Activated CD8-positive, alpha-beta T cell treated with anti-CD3 and anti-CD28 coated beads for 36 hours (primary cell): ENCODE measurements around the gene FAR1. TPM values are rescaled to one million over a fixed set of nuclear protein-coding genes. Genes with fewer than 3 reads are reported as not detected.

ENCODE experiments used
- ATAC-seq: fragments of 200-7000 bp; cut with Tn5 transposase; one replicate; pipeline ENCODE4 v1.10.0; 2021; ENCODE audit warnings: mild to moderate bottlenecking, moderate library complexity
- CTCF ChIA-PET: fragments of 350-600 bp; sonication (Branson Sonifier 250); formaldehyde crosslinking; loops from one replicate; lab custom pipeline; 2021; ENCODE audit warnings: antibody characterized with exemption; lab: Charles Lee
- POLR2A ChIA-PET: fragments of 350-600 bp; sonication (Branson Sonifier 250); formaldehyde crosslinking; loops from one replicate; lab custom pipeline; 2021; ENCODE audit warnings: antibody characterized with exemption; lab: Charles Lee
- DNase-seq: peaks from one replicate; pipeline ENCODE4 v3.0.0-alpha.2; 2020
- H3K27ac Mint-ChIP-seq: one replicate; pipeline ENCODE4 v1.8.0; 2021; ENCODE audit warnings: mild to moderate bottlenecking, mixed read lengths
- H3K27me3 Mint-ChIP-seq: one replicate; pipeline ENCODE4 v1.8.0; 2021; ENCODE audit warnings: mixed read lengths
- H3K36me3 Mint-ChIP-seq: one replicate; pipeline ENCODE4 v1.8.0; 2021; ENCODE audit warnings: low read depth, mixed read lengths
- H3K4me1 Mint-ChIP-seq: one replicate; pipeline ENCODE4 v1.8.0; 2021; ENCODE audit warnings: low read depth, mixed read lengths
- H3K4me3 Mint-ChIP-seq: one replicate; pipeline ENCODE4 v1.8.0; 2021; ENCODE audit warnings: mild to moderate bottlenecking, moderate library complexity, mixed read lengths
- H3K9me3 Mint-ChIP-seq: one replicate; pipeline ENCODE4 v1.8.0; 2021; ENCODE audit warnings: mixed read lengths
- CTCF ChIP-seq: fragments of 200-600 bp; IDR thresholded peaks from one replicate; pipeline ENCODE4 v1.8.0; 2022; ENCODE audit warnings: antibody characterized with exemption, mild to moderate bottlenecking
- intact Hi-C: fragments of 100-400 bp; cut with micrococcal nuclease; formaldehyde crosslinking; loops from one replicate; pipeline ENCODE4 v1.10.0; 2022
- total RNA-seq, 2 experiments: library from RNA; stranded (reverse); gene quantifications; one replicate each; pipeline ENCODE4 v1.2.3, GENCODE V29; 2021

Gene FAR1
- total RNA-seq, 2 experiments from 2014 or later = 44.0 to 44.7 TPM

DNA sequence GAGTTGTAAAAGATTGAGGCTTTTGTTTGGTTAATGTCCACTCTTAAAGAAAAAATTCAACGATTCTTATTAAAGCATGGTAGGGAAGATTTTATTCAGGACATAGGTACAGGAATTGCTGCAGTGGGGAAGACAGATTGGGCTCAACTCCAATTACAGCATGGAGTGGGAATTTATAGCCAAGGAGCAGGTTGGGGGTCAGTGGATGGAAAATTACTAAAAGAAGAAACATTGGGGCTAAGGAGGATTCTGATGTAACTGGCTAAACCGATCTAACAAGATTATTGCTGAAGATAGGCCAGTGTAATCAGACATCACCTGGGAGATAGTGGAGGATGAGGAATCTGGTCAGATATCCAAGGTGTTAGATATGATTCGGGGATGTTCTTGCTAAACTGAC lies 97.4 kb downstream of the FAR1 start:
- TF ChIP-seq CTCF = no peak
- ChIA-PET CTCF (no interaction called here), POLR2A (no interaction called here)
- intact Hi-C loops = no loop called here
- no peaks in the 10 kb centered on the region for H3K27me3 Mint-ChIP-seq
- no peak overlapping the region for H3K27ac Mint-ChIP-seq
- H3K4me3 Mint-ChIP-seq = no peak overlapping the region
- no peak for ATAC-seq
- H3K9me3 Mint-ChIP-seq = no peaks in the 10 kb centered on the region
- no peaks in the 10 kb centered on the region for H3K4me1 Mint-ChIP-seq
- no peaks in the 10 kb centered on the region for H3K36me3 Mint-ChIP-seq
- no peak for DNase-seq

- intact Hi-C loops = no loop called here
- Mint-ChIP-seq H3K27ac (no peak overlapping the region), H3K4me1 (no peaks in the 10 kb centered on the region), H3K9me3 (no peaks in the 10 kb centered on the region), H3K4me3 (no peak overlapping the region), H3K27me3 (no peaks in the 10 kb centered on the region), H3K36me3 (no peaks in the 10 kb centered on the region)
- DNase-seq (no peak), ATAC-seq (no peak)
- POLR2A ChIA-PET = no interaction called here
- CTCF ChIA-PET = interaction anchor here (1.0 kb wide), 1 partner anchor 83 kb away, joined by 3 read pairs; no protein-coding TSS in a partner anchor
- no peak for TF ChIP-seq CTCF
Observed at GRCh38 chr11:13767471-13767870, 99.0 kb downstream of the FAR1 start.

DNA sequence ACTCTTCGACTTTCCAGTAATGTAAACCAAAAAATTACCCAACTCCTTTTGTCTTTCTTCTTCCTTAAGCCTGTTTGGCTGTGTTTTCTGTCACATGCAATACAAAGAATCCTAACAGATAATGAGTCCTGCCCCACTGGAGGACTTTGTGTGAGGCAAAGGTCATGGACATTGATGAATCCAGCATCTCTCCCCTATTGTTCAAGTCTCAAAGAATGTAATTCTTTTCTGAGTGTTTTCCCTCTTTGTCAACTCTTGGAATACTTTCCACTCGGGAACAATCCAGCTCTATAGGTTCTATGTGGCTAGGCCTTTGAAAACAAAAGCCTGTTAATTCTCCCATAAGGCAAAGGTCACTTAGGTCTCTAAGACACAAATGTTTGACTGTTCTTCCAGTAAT lies 100.7 kb downstream of the FAR1 start:
- Mint-ChIP-seq H3K27me3 (peaks cover 2% of the 10 kb centered on the region), H3K4me1 (no peaks in the 10 kb centered on the region), H3K9me3 (no peaks in the 10 kb centered on the region), H3K27ac (no peak overlapping the region), H3K4me3 (no peak overlapping the region), H3K36me3 (no peaks in the 10 kb centered on the region)
- POLR2A ChIA-PET = no interaction called here
- intact Hi-C loops = no loop called here
- DNase-seq (no peak), ATAC-seq (no peak)
- TF ChIP-seq CTCF = no peak
- CTCF ChIA-PET = interaction anchor here (1.4 kb wide), 1 partner anchor 187 kb away, joined by 8 read pairs; no protein-coding TSS in a partner anchor

GRCh38 chr11:13771151-13771550 lies 102.7 kb downstream of the FAR1 start:
- CTCF ChIA-PET = interaction anchor here (1.1 to 3.3 kb wide), 8 partner anchors 11 to 479 kb away, joined by 3 to 26 read pairs (median 14); partner anchors contain the start of gene SPON1
- intact Hi-C loops = loop anchor here (10.0 kb wide), 1 partner anchor 374 kb away; no protein-coding TSS in a partner anchor

More at GRCh38 chr11:13771151-13771550, 102.7 kb downstream of the FAR1 start:
- Mint-ChIP-seq H3K27me3 (peaks cover 2% of the 10 kb centered on the region), H3K27ac (no peak overlapping the region), H3K4me3 (no peak overlapping the region), H3K36me3 (no peaks in the 10 kb centered on the region), H3K9me3 (no peaks in the 10 kb centered on the region), H3K4me1 (no peaks in the 10 kb centered on the region)
- POLR2A ChIA-PET = no interaction called here
- ATAC-seq = no peak
- no peak for TF ChIP-seq CTCF
- DNase-seq = no peak
